Neural cell (in vitro differentiated cells): Measurements from ENCODE around the gene DCUN1D2. TPM values are rescaled to one million over a fixed set of nuclear protein-coding genes. Genes with fewer than 3 reads are reported as not detected.

ENCODE experiments used
- H2AFZ ChIP-seq: fragments of 200-600, 300-800 bp; sonication (generic), shearing (Covaris generic); 2 replicates; pipeline ENCODE4 v1.6.0; 2014; ENCODE audit warnings: low read depth, mild to moderate bottlenecking, antibody characterized with exemption, low read length, moderate library complexity
- H3F3A ChIP-seq: fragments of 200-600 bp; shearing (Covaris generic); 2 replicates; pipeline ENCODE4 v1.6.1; 2016; ENCODE audit warnings: mild to moderate bottlenecking, moderate library complexity, mixed read lengths, antibody characterized with exemption, low read length; ENCODE audit not compliant: insufficient read depth, poor library complexity, severe bottlenecking
- H3K27ac ChIP-seq: fragments of 200-600, 300-800 bp; sonication (generic), shearing (Covaris generic); 2 replicates; pipeline ENCODE4 v1.5.1; 2014; ENCODE audit warnings: mild to moderate bottlenecking, low read length, moderate library complexity
- H3K27me3 ChIP-seq: fragments of 300-800, 200-600 bp; sonication (generic), shearing (Covaris generic); 2 replicates; pipeline ENCODE4 v1.6.0; 2014; ENCODE audit warnings: mild to moderate bottlenecking, low read depth, low read length, moderate library complexity; ENCODE audit not compliant: insufficient read depth
- H3K36me3 ChIP-seq: fragments of 300-800, 200-600 bp; sonication (generic), shearing (Covaris generic); 2 replicates; pipeline ENCODE4 v1.5.1; 2014; ENCODE audit warnings: mild to moderate bottlenecking, antibody characterized with exemption, low read length, moderate library complexity; ENCODE audit not compliant: insufficient read depth
- H3K4me2 ChIP-seq: fragments of 300-800, 200-600 bp; sonication (generic), shearing (Covaris generic); 2 replicates; pipeline ENCODE4 v1.6.0; 2014; ENCODE audit warnings: mild to moderate bottlenecking, low read length
- H3K4me3 ChIP-seq: fragments of 300-800, 200-600 bp; sonication (generic), shearing (Covaris generic); 2 replicates; pipeline ENCODE4 v1.5.1; 2014; ENCODE audit warnings: mild to moderate bottlenecking, low read length, moderate library complexity
- H3K79me2 ChIP-seq: fragments of 200-600 bp; shearing (Covaris generic); replicated peaks from 2 replicates; pipeline ENCODE4 v1.6.0; 2014; ENCODE audit warnings: mild to moderate bottlenecking, low read length, moderate library complexity; ENCODE audit not compliant: insufficient read depth
- H3K9ac ChIP-seq: fragments of 300-800, 200-600 bp; sonication (generic), shearing (Covaris generic); 2 replicates; pipeline ENCODE4 v1.6.1; 2016; ENCODE audit warnings: mild to moderate bottlenecking, low read length, mixed read lengths
- H3K9me2 ChIP-seq: fragments of 200-600 bp; shearing (Covaris generic); 2 replicates; pipeline ENCODE4 v1.6.1; 2016; ENCODE audit warnings: mild to moderate bottlenecking, low read length, mixed read lengths; ENCODE audit not compliant: insufficient read depth
- H3K9me3 ChIP-seq: fragments of 200-600, 300-800 bp; sonication (generic), shearing (Covaris generic); 2 replicates; pipeline ENCODE4 v1.6.1; 2016; ENCODE audit warnings: mild to moderate bottlenecking, mixed run types, low read length, moderate library complexity, mixed read lengths
- H4K20me1 ChIP-seq: fragments of 200-600 bp; shearing (Covaris generic); 2 replicates; pipeline ENCODE4 v1.6.1; 2016; ENCODE audit warnings: mild to moderate bottlenecking, mixed run types; ENCODE audit not compliant: insufficient read depth
- CTCF ChIP-seq: fragments of 450-650 bp; IDR thresholded peaks from 2 replicates; pipeline ENCODE4 v1.5.1; 2014; ENCODE audit warnings: antibody characterized with exemption, mild to moderate bottlenecking, moderate library complexity; ENCODE audit not compliant: poor library complexity, severe bottlenecking
- EP300 ChIP-seq: fragments of 450-650 bp; conservative IDR thresholded peaks from 2 replicates; pipeline ENCODE4 v1.6.1; 2014; ENCODE audit warnings: antibody characterized with exemption, mild to moderate bottlenecking, moderate library complexity; ENCODE audit not compliant: poor library complexity, severe bottlenecking
- EZH2 ChIP-seq: fragments of 200-600, 300-800 bp; shearing (Covaris generic), sonication (generic); IDR thresholded peaks from 2 replicates; pipeline ENCODE4 v1.6.1; 2014; ENCODE audit warnings: antibody characterized with exemption, low read length, borderline replicate concordance, mild to moderate bottlenecking; ENCODE audit not compliant: insufficient read depth, poor library complexity, severe bottlenecking
- MXI1 ChIP-seq: fragments of 450-650 bp; conservative IDR thresholded peaks from 2 replicates; pipeline ENCODE4 v1.6.1; 2014; ENCODE audit warnings: antibody characterized with exemption, mild to moderate bottlenecking; ENCODE audit not compliant: poor library complexity, severe bottlenecking
- POLR2AphosphoS5 ChIP-seq: IDR thresholded peaks from 2 replicates; pipeline ENCODE4 v1.6.1; 2012
- RAD21 ChIP-seq: fragments of 450-650 bp; conservative IDR thresholded peaks from 2 replicates; pipeline ENCODE4 v1.6.1; 2014; ENCODE audit warnings: antibody characterized with exemption, mild to moderate bottlenecking, moderate library complexity
- REST ChIP-seq: IDR thresholded peaks from 2 replicates; pipeline ENCODE4 v1.6.1; 2012; ENCODE audit warnings: borderline replicate concordance
- SMC3 ChIP-seq: fragments of 450-650 bp; conservative IDR thresholded peaks from 2 replicates; pipeline ENCODE4 v1.6.1; 2014; ENCODE audit warnings: antibody characterized with exemption, mild to moderate bottlenecking, moderate library complexity; ENCODE audit not compliant: poor library complexity
- TAF1 ChIP-seq: IDR thresholded peaks from 2 replicates; pipeline ENCODE4 v1.6.1; 2012; ENCODE audit warnings: low read depth
- polyA plus RNA-seq: library from polyadenylated mRNA; depleted of rRNA; stranded (reverse); fragments of >200 nt; gene quantifications from 2 replicates; pipeline ENCODE4 v1.2.3, GENCODE V29; 2014

Gene DCUN1D2
- polyA plus RNA-seq, 1 donor from 2014 or later = 55.9 TPM

- Histone ChIP-seq H3K36me3 (peaks cover 8% of the 10 kb centered on the region), H3K27ac (no peak overlapping the region), H2AFZ (no peak overlapping the region), H3K9me3 (no peaks in the 10 kb centered on the region), H3K79me2 (no peaks in the 10 kb centered on the region), H3K9ac (no peak overlapping the region), H3K27me3 (no peaks in the 10 kb centered on the region), H3K4me3 (no peak overlapping the region), H3F3A (no peaks in the 10 kb centered on the region), H4K20me1 (no peaks in the 10 kb centered on the region), H3K4me2 (no peak overlapping the region), H3K9me2 (no peaks in the 10 kb centered on the region)
- no peak for TF ChIP-seq TAF1
- TF ChIP-seq REST = no peak
- no peak for TF ChIP-seq RAD21
- TF ChIP-seq MXI1 = no peak
- TF ChIP-seq EP300 = no peak
- TF ChIP-seq POLR2AphosphoS5 = no peak
- TF ChIP-seq EZH2 = no peak
- TF ChIP-seq CTCF = no peak
- TF ChIP-seq SMC3 = no peak
Measured at GRCh38 chr13:113474179-113474578, 16.3 kb downstream of the DCUN1D2 start.

GRCh38 chr13:113472355-113473025 is 18.0 kb downstream of the DCUN1D2 start:
- no peaks in the 10 kb centered on the region for H4K20me1 ChIP-seq
- no peaks in the 10 kb centered on the region for H3K9me2 ChIP-seq
- no peak overlapping the region for H3K4me2 ChIP-seq
- H3K36me3 ChIP-seq = peaks cover 5% of the 10 kb centered on the region
- H3K4me3 ChIP-seq = no peak overlapping the region
- TF ChIP-seq REST = no peak
- TF ChIP-seq EP300 = no peak
- no peak for TF ChIP-seq CTCF
- TF ChIP-seq MXI1 = no peak
- no peak for TF ChIP-seq SMC3
- TF ChIP-seq POLR2AphosphoS5 = no peak
- TF ChIP-seq RAD21 = no peak
- no peak for TF ChIP-seq EZH2
- no peak for TF ChIP-seq TAF1
- H3K27ac ChIP-seq = no peak overlapping the region
- H2AFZ ChIP-seq = no peak overlapping the region
- H3K9me3 ChIP-seq = no peaks in the 10 kb centered on the region
- H3K27me3 ChIP-seq = no peaks in the 10 kb centered on the region
- H3K9ac ChIP-seq = no peak overlapping the region
- no peaks in the 10 kb centered on the region for H3F3A ChIP-seq
- no peaks in the 10 kb centered on the region for H3K79me2 ChIP-seq
